Keratinocyte (primary cell): Measurements from ENCODE around the gene PDE10A.

Source experiments
- CTCF ChIP-seq, 3 experiments: IDR thresholded peaks in 1 of 3; conservative IDR thresholded peaks in 1 of 3; optimal IDR thresholded peaks in 1 of 3; 2 replicates in 2 of 3; 3 replicates in 1 of 3; pipeline versions ENCODE3 to v1.5.1; 2011; ENCODE audit warnings: low read length in 3 of 3, mild to moderate bottlenecking in 3 of 3, moderate library complexity in 2 of 3, control low read depth in 1 of 3, inconsistent platforms in 1 of 3; ENCODE audit not compliant: insufficient read depth in 2 of 3; ENCODE audit errors: extremely low read depth in 1 of 3
- EZH2 ChIP-seq: IDR thresholded peaks from one replicate; pipeline ENCODE4 v1.6.1; 2012; ENCODE audit warnings: inconsistent platforms, mild to moderate bottlenecking, low read length, moderate library complexity

- TF ChIP-seq CTCF (optimal IDR thresholded peaks at IDR 0.05 in 1 of 3, IDR thresholded peaks at IDR 0.05 in 1 of 3, conservative IDR thresholded peaks at IDR 0.05 in 1 of 3; ENCODE audit: extremely low read depth in 1 of 3, insufficient read depth in 2 of 3, low read length in 3 of 3) = no peak
- TF ChIP-seq EZH2 = peak; percentile 50
Observed at GRCh38 chr6:165659945-165660856, 2.8 kb downstream of the PDE10A start.
